Activated naive CD8-positive, alpha-beta T cell (primary cell): ENCODE results near the gene DNAAF1.

Source experiments
- H3K27ac Mint-ChIP-seq: one replicate; pipeline ENCODE4 v1.8.0; 2021; ENCODE audit warnings: mixed read lengths
- H3K27me3 Mint-ChIP-seq: one replicate; pipeline ENCODE4 v1.8.0; 2021; ENCODE audit warnings: mixed read lengths
- H3K36me3 Mint-ChIP-seq: one replicate; pipeline ENCODE4 v1.8.0; 2021; ENCODE audit warnings: mixed read lengths
- H3K4me1 Mint-ChIP-seq: one replicate; pipeline ENCODE4 v1.8.0; 2021; ENCODE audit warnings: low read depth, mixed read lengths
- H3K4me3 Mint-ChIP-seq: one replicate; pipeline ENCODE4 v1.8.0; 2021; ENCODE audit warnings: mild to moderate bottlenecking, mixed read lengths
- H3K9me3 Mint-ChIP-seq: one replicate; pipeline ENCODE4 v1.8.0; 2021; ENCODE audit warnings: low read depth, mixed read lengths

The DNAAF1 gene

GRCh38 chr16:84182104-84182503, 37.0 kb downstream of the DNAAF1 start:
- H3K9me3 Mint-ChIP-seq = no peaks in the 10 kb centered on the region
- H3K4me1 Mint-ChIP-seq = peaks cover 27% of the 10 kb centered on the region
- no peak overlapping the region for H3K4me3 Mint-ChIP-seq
- no peak overlapping the region for H3K27ac Mint-ChIP-seq
- H3K36me3 Mint-ChIP-seq = peaks cover 3% of the 10 kb centered on the region
- no peaks in the 10 kb centered on the region for H3K27me3 Mint-ChIP-seq

- Mint-ChIP-seq H3K9me3 (no peaks in the 10 kb centered on the region), H3K36me3 (peaks cover 3% of the 10 kb centered on the region), H3K27me3 (no peaks in the 10 kb centered on the region), H3K4me3 (no peak overlapping the region), H3K4me1 (peaks cover 23% of the 10 kb centered on the region), H3K27ac (no peak overlapping the region)
Observed at GRCh38 chr16:84182680-84183571, 37.8 kb downstream of the DNAAF1 start.

GRCh38 chr16:84183572-84183875, 38.4 kb downstream of the DNAAF1 start:
- Mint-ChIP-seq H3K27ac (no peak overlapping the region), H3K4me3 (no peak overlapping the region), H3K9me3 (no peaks in the 10 kb centered on the region), H3K36me3 (peaks cover 3% of the 10 kb centered on the region), H3K27me3 (no peaks in the 10 kb centered on the region), H3K4me1 (peaks cover 19% of the 10 kb centered on the region)

GRCh38 chr16:84183911-84184591, 38.9 kb downstream of the DNAAF1 start:
- peak overlapping the region; percentile 91 for H3K4me3 Mint-ChIP-seq
- peak overlapping the region; percentile 12 for H3K27ac Mint-ChIP-seq
- peaks cover 19% of the 10 kb centered on the region for H3K4me1 Mint-ChIP-seq
- H3K36me3 Mint-ChIP-seq = peaks cover 3% of the 10 kb centered on the region
- H3K27me3 Mint-ChIP-seq = no peaks in the 10 kb centered on the region
- no peaks in the 10 kb centered on the region for H3K9me3 Mint-ChIP-seq

GRCh38 chr16:84184775-84185174, 39.7 kb downstream of the DNAAF1 start:
- Mint-ChIP-seq H3K4me3 (peak overlapping the region; percentile 91), H3K27ac (peak overlapping the region; percentile 41), H3K9me3 (no peaks in the 10 kb centered on the region), H3K4me1 (peaks cover 19% of the 10 kb centered on the region), H3K36me3 (peaks cover 3% of the 10 kb centered on the region), H3K27me3 (no peaks in the 10 kb centered on the region)

- Mint-ChIP-seq H3K27me3 (no peaks in the 10 kb centered on the region), H3K4me1 (peaks cover 19% of the 10 kb centered on the region), H3K9me3 (no peaks in the 10 kb centered on the region), H3K27ac (peak within 1 kb of the TSS; percentile 89), H3K4me3 (peak within 1 kb of the TSS; percentile 91), H3K36me3 (peaks cover 3% of the 10 kb centered on the region)
Observed at GRCh38 chr16:84186685-84187437, 41.8 kb downstream of the DNAAF1 start, which contains the start of gene TAF1C. Gene TAF1C, minus strand, starts transcription at chr16:84187057. Its CDS starts 2,069 bp downstream, at chr16:84184988.

- Mint-ChIP-seq H3K36me3 (no peaks in the 10 kb centered on the region), H3K27ac (no peak within 1 kb of the TSS), H3K27me3 (no peaks in the 10 kb centered on the region), H3K4me1 (peaks cover 15% of the 10 kb centered on the region), H3K4me3 (no peak within 1 kb of the TSS), H3K9me3 (no peaks in the 10 kb centered on the region)
Observed at GRCh38 chr16:84190731-84191388, 45.8 kb downstream of the DNAAF1 start, which contains the start of gene ADAD2. Gene ADAD2, plus strand, starts transcription at chr16:84191157. Its CDS starts 74 bp downstream, at chr16:84191231.

GRCh38 chr16:84191466-84191865, 46.4 kb downstream of the DNAAF1 start:
- no peaks in the 10 kb centered on the region for H3K27me3 Mint-ChIP-seq
- no peaks in the 10 kb centered on the region for H3K36me3 Mint-ChIP-seq
- no peak overlapping the region for H3K4me3 Mint-ChIP-seq
- peaks cover 14% of the 10 kb centered on the region for H3K4me1 Mint-ChIP-seq
- H3K27ac Mint-ChIP-seq = no peak overlapping the region
- H3K9me3 Mint-ChIP-seq = no peaks in the 10 kb centered on the region

- peak overlapping the region; percentile 69 for H3K4me3 Mint-ChIP-seq
- peak overlapping the region; percentile 73 for H3K27ac Mint-ChIP-seq
- H3K36me3 Mint-ChIP-seq = no peaks in the 10 kb centered on the region
- no peaks in the 10 kb centered on the region for H3K27me3 Mint-ChIP-seq
- peaks cover 14% of the 10 kb centered on the region for H3K4me1 Mint-ChIP-seq
- H3K9me3 Mint-ChIP-seq = no peaks in the 10 kb centered on the region
Observed at GRCh38 chr16:84193480-84193879, 48.4 kb downstream of the DNAAF1 start.

GRCh38 chr16:84194018-84194417, 48.9 kb downstream of the DNAAF1 start:
- Mint-ChIP-seq H3K4me3 (peak overlapping the region; percentile 69), H3K27ac (peak overlapping the region; percentile 73), H3K27me3 (no peaks in the 10 kb centered on the region), H3K36me3 (no peaks in the 10 kb centered on the region), H3K4me1 (peaks cover 14% of the 10 kb centered on the region), H3K9me3 (no peaks in the 10 kb centered on the region)

GRCh38 chr16:84194470-84195200, 49.5 kb downstream of the DNAAF1 start:
- Mint-ChIP-seq H3K27ac (peak overlapping the region; percentile 73), H3K4me1 (peaks cover 14% of the 10 kb centered on the region), H3K9me3 (no peaks in the 10 kb centered on the region), H3K36me3 (no peaks in the 10 kb centered on the region), H3K27me3 (no peaks in the 10 kb centered on the region), H3K4me3 (peak overlapping the region; percentile 69)

GRCh38 chr16:84195201-84196093, 50.3 kb downstream of the DNAAF1 start:
- H3K4me3 Mint-ChIP-seq = no peak overlapping the region
- H3K27ac Mint-ChIP-seq = no peak overlapping the region
- peaks cover 14% of the 10 kb centered on the region for H3K4me1 Mint-ChIP-seq
- no peaks in the 10 kb centered on the region for H3K9me3 Mint-ChIP-seq
- H3K27me3 Mint-ChIP-seq = no peaks in the 10 kb centered on the region
- H3K36me3 Mint-ChIP-seq = no peaks in the 10 kb centered on the region

GRCh38 chr16:84196101-84196500, 51.0 kb downstream of the DNAAF1 start:
- H3K4me3 Mint-ChIP-seq = no peak overlapping the region
- H3K27me3 Mint-ChIP-seq = no peaks in the 10 kb centered on the region
- H3K27ac Mint-ChIP-seq = no peak overlapping the region
- H3K36me3 Mint-ChIP-seq = no peaks in the 10 kb centered on the region
- H3K4me1 Mint-ChIP-seq = peaks cover 14% of the 10 kb centered on the region
- no peaks in the 10 kb centered on the region for H3K9me3 Mint-ChIP-seq
